Nucleus accumbens (tissue), 56 donors: ENCODE data around the gene ZNRD2.

Source experiments
- DNase-seq, 56 donors: peaks; one replicate each; lab custom pipeline; 2025; lab: John Stamatoyannopoulos, UW

Gene ZNRD2

DNA sequence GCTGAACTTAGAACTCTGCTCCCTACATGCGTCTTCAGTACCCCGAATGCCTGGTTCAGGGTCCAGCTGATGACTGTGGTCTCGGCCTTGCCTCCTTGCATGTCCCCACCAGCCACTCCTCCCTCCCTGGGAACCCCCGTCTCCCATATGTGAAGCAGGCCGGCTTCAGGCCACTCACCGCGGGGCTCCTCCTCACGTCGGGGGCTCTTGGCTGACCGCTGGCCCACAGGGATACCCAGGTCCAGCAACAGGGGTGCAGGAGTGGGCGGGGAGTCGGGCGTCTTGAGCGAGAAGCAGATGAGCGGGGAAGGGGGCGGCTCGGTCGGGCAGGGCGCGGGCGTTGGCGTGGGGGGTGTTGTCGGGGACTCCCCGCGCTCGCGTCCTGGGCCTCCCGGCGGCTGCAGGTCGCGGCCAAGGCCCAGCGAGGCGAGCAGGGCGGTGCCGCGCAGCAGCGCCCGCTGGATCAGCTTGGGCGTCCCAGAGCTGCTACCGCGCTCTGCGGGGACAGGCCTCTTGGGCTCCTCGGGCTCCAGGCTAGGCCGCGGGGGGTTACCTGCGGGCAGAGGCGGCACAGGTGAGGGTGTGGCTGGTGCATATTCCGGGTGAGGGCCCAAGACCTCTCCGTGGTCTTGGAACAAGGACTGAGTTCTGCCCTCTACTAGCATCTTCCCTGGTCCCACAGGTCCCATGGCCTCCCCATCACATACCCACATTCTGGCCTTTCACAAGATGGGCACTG, 29.1 kb downstream of the ZNRD2 start:
- no peak for DNase-seq

DNA sequence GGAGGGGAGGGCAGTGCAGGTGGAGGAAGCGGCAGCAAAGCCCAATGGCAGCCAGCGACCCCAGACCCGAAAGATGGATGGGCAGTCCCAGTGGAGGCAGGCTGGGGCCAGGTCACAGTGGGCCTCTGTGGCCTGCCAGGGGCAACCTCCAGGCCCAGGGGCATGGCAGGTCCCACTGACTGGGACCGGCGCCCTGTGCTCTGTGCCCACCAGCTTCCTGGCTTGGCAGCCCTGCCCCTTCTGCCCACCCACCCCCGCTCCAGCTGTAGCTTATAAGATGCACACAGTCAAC, 29.6 kb downstream of the ZNRD2 start:
- DNase-seq = no peak

DNA sequence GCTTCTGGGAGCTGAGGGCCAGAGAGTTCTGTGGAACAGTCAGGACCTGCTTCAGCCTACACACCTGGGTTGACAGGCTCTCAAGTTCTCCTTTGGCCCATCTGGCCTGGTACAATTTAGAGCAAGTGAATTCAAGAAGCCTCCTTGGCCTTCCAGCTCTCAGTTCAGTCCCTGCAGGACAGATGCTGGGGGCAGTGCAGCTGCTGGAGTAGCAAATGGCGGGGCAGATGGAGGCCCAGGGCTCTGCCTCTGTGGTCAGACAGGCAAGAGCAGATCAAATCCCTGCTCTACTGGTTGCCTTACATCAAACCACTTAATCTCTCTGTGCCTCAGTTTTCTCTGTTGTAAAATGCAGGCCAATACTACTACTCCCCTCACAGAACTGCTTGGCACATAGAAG, 34.0 kb downstream of the ZNRD2 start:
- DNase-seq = no peak

DNA sequence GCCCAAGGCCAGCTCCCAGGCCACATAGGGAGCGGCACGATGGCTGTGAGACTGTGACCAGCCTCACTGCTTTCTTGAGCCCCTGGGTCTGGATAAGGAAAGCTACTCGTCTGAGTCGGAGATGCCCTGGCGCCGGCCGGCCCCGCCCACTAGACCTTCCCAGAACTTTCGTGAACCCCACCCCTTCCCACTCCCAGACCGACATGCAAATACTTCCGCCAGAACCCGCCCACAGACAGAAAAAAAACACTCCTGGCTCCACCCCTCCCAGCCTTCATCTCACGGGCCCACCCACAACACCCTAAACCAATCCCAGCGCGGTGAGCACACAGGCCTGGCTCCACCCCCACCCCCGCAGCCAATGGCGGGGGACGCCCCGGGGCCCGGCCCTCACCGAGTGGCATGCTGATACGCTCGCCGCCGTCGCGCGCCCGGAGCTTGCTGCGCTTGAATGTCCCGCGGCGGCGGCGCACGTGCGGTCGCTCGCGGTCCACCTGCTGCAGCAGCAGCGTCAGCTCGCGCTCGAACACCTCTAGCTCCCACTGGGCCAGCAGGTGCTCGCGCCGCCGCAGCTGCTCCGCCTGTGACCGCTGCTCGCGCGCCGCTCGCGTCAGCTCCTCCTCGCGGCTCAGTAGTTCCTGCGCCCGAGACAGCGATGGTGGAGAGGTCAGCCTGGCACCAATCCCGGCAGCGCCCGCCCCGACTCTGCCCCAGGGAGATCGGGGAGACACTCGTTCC, 36.8 kb downstream of the ZNRD2 start:
- DNase-seq = peak; percentile 51 to 98 (median 94)

DNA sequence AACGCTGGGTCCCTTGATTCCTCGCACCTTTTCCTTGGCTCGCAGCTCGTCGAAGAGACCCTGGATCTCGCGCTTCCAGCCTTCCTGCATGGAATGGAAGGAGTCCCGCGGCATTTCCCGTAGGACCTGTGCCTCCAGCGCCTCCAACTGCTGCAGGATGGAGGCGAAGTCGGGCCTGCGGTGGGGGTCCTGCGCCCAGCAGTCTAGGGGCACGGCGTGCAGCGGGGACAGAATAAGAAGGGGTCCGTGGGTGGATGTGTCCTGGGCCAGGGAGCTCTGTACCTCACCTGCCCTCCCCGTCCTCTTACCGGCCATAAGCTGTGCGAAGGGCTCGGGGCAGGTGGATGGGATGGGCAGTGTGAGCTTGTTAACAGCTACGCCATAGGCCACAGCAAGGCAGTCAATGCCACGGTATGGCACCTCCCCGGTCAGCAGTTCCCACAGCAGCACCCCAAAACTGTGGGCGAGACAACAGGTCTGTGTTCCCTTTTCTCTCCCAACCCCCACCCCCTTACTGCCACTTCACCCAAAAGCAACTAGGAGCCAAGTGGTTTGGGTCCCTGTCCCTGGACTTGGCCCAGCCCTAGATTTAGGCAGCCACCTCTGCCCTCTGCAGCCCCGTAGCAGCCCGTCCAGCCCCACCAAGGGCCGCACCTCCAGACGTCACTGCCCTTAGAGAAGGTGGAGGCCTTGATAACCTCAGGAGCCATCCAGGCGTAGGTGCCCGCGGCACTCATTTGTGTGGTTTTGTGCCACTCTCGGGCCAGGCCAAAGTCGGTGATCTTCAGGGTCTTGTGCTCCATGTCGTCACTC, 37.5 kb downstream of the ZNRD2 start:
- no peak for DNase-seq

DNA sequence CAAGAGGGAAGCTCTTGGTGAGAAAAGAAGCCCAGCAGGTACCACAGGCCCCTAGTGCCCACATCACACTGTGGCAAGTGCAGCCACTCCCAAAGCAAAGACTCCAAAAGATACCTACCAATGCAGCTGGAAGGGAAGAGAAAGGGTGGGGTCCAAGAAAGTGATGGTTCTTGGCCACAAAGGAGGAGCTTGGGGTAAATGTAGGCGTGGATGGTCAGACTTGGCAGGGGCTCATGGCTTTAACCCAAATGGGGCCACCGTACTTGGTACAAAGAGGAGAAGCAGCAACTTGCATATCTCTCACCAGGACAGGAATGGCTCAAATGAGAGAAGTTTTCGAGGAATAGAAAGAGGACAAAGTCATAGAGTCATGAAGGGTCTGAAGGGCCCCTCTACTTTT, 39.0 kb downstream of the ZNRD2 start:
- DNase-seq = no peak

DNA sequence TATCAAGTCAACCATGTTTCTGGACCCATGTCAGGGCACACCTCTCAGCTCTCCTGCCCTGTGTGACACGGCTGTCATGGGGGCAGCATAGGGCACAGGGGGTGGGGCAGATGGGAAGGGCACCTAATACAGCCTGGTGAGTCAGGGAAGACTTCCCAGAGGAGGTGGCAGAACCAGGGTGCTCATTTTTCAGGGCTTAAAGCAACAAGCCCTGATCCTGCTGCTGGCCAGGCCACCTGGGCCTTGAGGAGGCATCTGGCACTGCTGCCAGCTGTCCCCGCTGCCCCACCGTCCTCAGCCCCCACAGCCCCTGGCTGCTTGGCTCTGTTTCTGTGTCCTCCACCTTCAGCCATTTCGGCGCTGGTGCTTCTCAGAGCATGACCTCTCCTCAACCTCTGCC, 39.4 kb downstream of the ZNRD2 start:
- DNase-seq = no peak

DNA sequence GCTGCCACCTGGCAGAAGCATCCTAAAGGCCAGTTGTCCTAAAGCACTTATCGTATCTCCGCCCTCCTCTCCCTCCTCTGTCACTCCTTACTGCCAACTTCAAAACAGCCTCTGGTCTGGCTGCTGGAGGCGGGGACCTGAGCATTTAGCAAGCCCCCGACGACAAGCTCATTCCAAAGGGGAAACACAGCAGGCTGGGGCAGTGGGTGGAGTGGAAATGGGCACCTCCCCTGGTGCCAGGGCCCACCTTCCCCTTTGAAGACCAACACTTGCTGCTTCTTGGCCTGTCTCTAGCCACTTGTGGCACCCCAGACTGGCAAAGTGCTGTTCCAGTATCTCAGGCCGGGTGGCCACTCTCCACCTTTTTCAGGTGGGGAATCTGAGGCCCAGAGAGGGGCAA, 40.1 kb downstream of the ZNRD2 start:
- peak in 4 of 56 donors; percentile 44 to 57 (median 51) for DNase-seq

DNA sequence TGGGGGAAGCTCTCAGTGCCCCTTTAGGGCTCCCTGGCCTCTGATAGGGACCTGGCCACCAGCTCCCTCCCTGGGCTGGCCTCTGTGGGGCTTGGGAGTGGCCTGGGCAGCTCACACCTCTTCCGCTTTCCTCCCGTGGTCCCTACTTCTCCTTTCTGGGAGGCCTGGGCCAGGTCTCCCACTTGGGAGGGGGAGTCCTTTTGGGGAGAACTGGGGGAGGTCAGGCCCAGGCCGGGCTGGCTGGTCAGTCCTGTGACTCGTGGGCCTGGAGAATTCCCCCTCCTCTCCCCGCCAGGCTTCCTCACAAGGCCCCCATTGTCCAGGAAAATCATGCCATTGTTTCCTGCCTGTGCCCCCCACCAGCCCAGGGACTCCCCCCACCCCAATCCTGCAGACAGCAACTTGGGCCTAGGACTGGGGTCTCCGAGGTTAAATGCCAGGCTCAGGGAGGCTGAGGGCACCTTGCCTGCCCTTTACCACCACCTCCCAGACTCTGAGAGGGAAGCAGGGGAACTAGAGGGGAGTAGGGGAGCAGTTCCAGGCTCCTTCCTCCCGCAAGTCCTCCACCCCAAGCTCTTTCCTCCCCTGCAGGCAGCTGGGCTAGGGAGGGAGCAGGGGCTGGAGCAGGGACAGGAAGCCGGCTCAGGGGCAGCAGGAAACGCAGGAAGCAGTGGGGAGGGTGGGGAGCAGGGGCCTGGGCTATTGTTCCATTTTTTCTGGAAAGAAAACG, 40.9 kb downstream of the ZNRD2 start:
- peak in 53 of 56 donors; percentile 29 to 92 (median 80) for DNase-seq

DNA sequence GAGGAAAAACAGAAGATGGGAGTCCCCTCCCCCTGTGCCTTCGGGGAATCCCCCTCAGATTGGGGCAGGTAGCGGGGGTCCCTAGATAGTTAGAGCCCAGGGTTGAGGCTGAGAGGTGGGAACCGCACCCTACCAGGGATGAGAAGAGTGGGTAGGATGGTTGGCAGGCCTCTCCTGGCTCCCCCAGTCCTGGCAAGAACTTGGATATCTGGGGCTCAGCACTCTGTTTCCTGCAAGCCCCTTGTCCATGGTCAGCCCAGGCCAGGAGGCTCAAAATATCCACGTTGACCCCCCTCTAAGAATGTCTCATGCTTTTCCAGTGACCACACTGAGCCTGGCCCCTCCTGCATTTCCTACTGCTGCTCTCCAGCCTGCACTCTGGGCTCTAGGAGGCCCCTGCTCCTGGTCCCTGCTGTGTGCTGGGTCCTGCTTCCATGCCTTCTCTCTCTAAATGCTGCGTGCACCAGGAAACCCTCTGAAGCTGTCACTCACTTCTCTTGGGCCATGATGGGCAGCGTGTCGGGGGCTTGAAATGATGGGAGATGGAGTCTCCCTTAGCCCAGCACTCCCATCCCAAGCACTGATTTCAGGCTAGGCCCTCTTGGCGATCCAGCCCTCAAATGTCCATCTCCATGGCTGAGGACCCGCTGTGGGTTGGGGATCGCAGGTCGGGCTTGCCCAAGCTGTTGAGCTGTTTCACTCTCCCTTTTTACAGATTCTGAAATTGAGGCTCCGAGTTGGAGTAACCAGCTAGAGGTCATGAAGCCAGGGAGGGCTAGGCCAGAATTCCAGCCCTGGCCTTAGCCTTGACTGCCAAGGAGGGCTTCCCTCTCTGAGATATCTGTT, 41.7 kb downstream of the ZNRD2 start:
- peak in 2 of 56 donors; percentile 47 to 57 for DNase-seq

DNA sequence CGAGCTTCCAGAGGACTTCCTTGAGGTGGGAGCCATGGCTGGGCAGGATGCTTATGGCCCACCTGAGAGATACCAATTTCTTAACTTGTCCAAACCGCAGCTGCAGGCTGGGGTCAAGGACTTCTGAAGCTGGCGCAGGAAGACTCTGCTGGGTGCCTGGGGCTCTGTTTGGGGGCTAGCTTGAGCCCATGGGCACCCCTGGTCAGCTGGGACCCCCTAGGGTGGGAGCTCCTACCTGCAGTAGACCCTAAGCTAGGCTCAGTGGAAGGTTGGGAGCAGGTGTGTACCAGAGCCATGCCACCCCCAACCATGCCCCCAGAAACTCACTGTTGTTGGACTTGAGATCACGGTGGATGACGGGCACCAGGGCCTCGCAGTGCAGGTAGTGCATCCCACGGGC, 42.4 kb downstream of the ZNRD2 start:
- no peak for DNase-seq

DNA sequence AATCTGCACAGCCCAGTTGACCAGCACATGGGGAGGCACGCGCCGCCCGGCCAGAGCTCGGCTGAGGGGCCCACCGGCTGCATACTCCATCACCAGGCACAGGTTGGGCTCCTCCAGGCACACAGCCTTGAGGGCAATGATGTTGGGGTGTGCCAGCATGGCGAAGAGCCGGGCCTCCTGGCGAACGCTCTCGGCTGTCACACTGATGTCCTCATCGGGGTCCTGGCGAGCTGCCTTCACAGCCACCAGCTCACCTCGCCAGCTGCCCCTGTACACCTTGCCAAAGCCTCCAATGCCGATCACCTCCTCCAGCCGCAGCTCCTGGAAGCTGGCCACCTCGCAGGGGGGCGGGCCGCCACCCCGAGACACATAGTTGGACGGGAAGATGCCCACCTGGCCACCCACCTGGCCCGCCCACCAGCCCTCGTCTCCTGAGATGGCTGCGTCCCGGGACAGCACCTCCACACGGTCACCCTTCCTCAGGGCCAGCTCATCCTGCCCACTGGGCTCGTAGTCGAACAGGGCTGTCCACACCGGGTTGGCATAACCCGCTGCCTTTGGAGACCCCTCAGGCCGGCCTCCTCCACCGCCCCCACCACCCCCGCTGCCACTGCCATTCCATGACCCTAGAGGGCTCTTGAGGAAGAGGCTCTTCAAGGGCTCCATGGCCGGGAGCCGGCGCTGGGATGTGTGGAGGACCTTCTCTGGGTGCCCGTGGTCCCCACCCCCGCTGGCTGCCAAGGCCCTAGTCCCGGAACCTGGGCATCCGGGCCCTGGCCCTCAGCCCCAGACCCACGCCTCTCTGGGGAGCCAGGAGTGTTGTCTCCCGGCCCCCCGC, 43.0 kb downstream of the ZNRD2 start:
- DNase-seq = peak in 5 of 56 donors; percentile 23 to 69 (median 38)

DNA sequence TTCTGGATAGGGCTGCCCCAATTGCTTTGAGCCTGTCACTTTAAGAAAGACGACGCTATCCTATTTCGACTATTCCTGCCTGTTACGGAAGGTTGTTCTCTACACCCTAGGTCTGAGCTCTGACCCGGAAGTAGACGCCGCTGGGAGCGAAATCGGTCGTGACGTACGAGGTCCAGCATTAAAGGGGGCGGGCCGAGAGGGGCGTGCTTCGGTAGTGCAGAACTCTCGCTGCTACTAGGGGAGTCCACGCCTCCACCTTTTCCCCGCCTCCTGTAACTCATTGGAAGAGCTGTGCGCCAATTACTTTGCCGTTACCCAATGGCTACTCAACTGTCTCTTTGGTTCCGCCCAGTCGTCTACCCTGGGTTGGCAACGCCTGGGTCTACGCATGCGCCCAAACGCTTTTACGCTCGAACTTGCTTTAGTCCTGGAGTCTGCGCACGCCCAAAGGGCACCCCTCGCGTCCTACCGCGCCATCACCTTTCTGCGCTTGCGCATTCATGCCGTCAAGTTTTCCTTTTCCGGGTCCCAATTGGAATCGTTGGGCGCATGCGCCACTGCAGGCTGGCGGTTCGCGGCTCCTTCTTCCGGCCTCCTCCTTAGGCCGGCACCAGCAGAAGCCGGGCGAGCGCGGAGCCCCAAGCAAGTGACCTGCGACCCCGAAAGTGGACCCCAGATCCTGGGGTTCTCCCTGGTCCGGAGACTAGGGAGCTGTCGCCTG, 45.1 kb downstream of the ZNRD2 start, which contains the start of gene PCNX3:
Gene PCNX3 (plus strand): TSS at position 548 of the 721 bp plus-strand sequence. CDS start 536 bp downstream, outside the sequence.
- peak; percentile 98 to 100 (median 100) for DNase-seq

DNA sequence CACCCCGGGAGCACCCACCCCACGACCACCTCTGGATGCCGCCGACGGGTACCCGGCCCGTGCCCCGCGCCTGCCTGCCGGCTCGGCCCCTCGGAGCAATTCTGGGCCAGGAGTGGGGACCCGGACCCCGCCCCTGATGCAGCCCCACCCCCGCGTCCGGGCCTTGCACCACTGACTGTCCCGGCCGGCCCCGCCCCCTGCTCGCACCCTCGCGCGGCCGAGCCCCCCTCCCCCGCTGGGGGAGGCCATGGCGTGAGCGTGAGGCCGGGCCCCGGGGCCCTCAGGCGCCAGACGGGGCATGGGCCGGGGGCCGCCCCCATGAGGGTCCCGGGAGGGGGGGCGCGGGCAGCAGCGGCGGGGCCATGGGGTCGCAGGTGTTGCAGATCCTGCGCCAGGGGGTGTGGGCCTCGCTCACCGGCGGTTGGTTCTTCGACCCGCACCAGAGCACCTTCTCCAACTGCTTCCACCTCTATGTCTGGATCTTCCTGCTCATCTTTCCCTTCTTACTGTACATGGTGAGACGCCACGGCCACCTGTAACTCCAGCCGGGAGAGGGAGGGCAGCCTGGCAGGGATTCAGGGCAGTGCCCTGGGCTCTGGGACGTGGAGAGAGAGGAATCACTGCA, 45.8 kb downstream of the ZNRD2 start:
- peak in 4 of 56 donors; percentile 42 to 64 (median 55) for DNase-seq

DNA sequence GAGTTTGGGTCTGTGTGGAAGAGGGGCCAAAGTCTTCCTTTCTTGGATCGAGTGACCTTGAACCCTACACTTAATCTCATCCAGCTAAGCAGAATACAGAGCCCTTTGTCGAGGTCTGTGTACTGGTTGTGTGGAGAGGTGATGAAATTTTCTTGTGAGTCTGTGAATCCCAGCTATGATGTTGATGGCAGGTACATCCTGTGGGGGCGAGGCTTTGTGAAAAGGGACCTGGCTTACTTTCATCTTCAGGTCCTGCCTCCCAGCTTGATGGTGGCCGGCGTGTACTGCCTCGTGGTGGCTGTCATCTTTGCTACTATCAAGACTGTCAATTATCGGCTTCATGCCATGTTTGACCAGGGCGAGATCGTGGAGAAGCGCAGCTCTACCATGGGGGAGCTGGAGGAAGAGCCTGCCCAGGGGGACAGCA, 46.3 kb downstream of the ZNRD2 start:
- DNase-seq = no peak

DNA sequence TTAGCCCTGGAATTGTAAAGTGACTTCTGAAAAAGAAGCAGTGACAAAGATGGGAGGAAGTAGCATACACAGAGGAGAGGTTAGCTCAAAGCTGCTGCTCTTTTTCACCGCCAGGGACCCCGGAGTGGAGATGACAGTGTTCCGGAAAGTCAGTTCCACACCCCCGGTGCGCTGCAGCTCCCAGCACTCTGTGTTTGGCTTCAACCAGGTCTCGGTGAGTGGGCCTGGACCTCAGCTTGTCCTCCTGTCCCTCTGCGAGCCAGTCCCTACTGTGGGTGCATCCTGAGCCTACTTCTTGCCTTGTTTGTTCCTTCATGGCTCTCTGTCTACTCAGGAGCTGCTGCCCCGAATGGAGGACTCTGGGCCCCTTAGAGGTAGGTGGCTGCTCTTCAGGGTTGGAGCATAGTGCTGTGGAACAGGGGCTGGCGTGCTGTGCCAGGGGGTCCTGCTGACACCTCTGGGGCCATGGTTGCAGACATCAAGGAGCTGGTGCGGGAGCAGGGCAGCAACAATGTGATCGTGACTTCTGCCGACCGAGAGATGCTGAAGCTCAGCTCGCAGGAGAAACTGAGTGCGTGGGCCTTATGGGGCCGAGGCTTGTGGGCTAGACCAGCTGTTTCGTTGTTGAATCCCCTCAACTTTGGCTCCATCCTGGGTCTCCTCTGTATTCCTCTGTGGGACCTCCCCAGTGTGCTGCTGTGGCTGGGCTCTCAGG, 47.0 kb downstream of the ZNRD2 start:
- no peak for DNase-seq
